Measurements from ENCODE around the gene FSTL3.
"Not testable (repeated sequence)": the region's sequence is repeated elsewhere in the genome, so short reads cannot be mapped to it uniquely, and the experiment has no call there.

The FSTL3 gene

GRCh38 chr19:709196-709964 is 33.2 kb downstream of the FSTL3 start:
- no peak for DNase-seq (ENCODE audit: extremely low read depth in 1 of 2, low read depth in 1 of 2)

- DNase-seq (ENCODE audit: extremely low read depth in 1 of 2, low read depth in 1 of 2) = no peak
These were observed 33.9 kb downstream of the FSTL3 start for GRCh38 chr19:709965-710571.

GRCh38 chr19:710767-711166 is 34.6 kb downstream of the FSTL3 start:
- no peak for DNase-seq (ENCODE audit: extremely low read depth in 1 of 2, low read depth in 1 of 2)

GRCh38 chr19:711254-711653 is 35.1 kb downstream of the FSTL3 start:
- DNase-seq (ENCODE audit: extremely low read depth in 1 of 2, low read depth in 1 of 2) = no peak

GRCh38 chr19:715347-715746 is 39.2 kb downstream of the FSTL3 start:
- DNase-seq (ENCODE audit: extremely low read depth in 1 of 2, low read depth in 1 of 2) = no peak

GRCh38 chr19:718251-718951 is 42.2 kb downstream of the FSTL3 start:
- DNase-seq (ENCODE audit: extremely low read depth in 1 of 2, low read depth in 1 of 2) = no peak

- DNase-seq (ENCODE audit: extremely low read depth in 1 of 2, low read depth in 1 of 2) = no peak
These were observed 42.9 kb downstream of the FSTL3 start for GRCh38 chr19:718991-719512.

- DNase-seq (ENCODE audit: extremely low read depth in 1 of 2, low read depth in 1 of 2) = no peak
These were observed 43.6 kb downstream of the FSTL3 start for GRCh38 chr19:719636-720344.

- DNase-seq (ENCODE audit: extremely low read depth in 1 of 2, low read depth in 1 of 2) = no peak
These were observed 44.4 kb downstream of the FSTL3 start for GRCh38 chr19:720345-721160.

- DNase-seq (ENCODE audit: extremely low read depth in 1 of 2, low read depth in 1 of 2) = no peak
These were observed 46.4 kb downstream of the FSTL3 start for GRCh38 chr19:722553-723101.

- no peak for DNase-seq (ENCODE audit: extremely low read depth in 1 of 2, low read depth in 1 of 2)
These were observed 47.1 kb downstream of the FSTL3 start for GRCh38 chr19:723247-723646.

- no peak for DNase-seq (ENCODE audit: extremely low read depth in 1 of 2, low read depth in 1 of 2)
These were observed 47.5 kb downstream of the FSTL3 start for GRCh38 chr19:723714-724113.

- no peak for DNase-seq (ENCODE audit: extremely low read depth in 1 of 2, low read depth in 1 of 2)
These were observed 49.4 kb downstream of the FSTL3 start for GRCh38 chr19:725461-726089.

GRCh38 chr19:726993-727956 is 51.1 kb downstream of the FSTL3 start:
- no peak for DNase-seq (ENCODE audit: extremely low read depth in 1 of 2, low read depth in 1 of 2)

GRCh38 chr19:728011-728410 is 51.8 kb downstream of the FSTL3 start:
- DNase-seq (ENCODE audit: extremely low read depth in 1 of 2, low read depth in 1 of 2) = no peak

- DNase-seq (ENCODE audit: extremely low read depth in 1 of 2, low read depth in 1 of 2) = not testable (repeated sequence)
These were observed 53.4 kb downstream of the FSTL3 start for GRCh38 chr19:729564-729963.

GRCh38 chr19:729965-730668 is 53.9 kb downstream of the FSTL3 start:
- no peak for DNase-seq (ENCODE audit: extremely low read depth in 1 of 2, low read depth in 1 of 2)

GRCh38 chr19:731000-731399 is 54.8 kb downstream of the FSTL3 start:
- no peak for DNase-seq (ENCODE audit: extremely low read depth in 1 of 2, low read depth in 1 of 2)
